ENCODE measurements around the gene ALDH18A1.
"Not testable (repeated sequence)": the region's sequence is repeated elsewhere in the genome, so short reads cannot be mapped to it uniquely, and the experiment has no call there.

Gene ALDH18A1

DNA sequence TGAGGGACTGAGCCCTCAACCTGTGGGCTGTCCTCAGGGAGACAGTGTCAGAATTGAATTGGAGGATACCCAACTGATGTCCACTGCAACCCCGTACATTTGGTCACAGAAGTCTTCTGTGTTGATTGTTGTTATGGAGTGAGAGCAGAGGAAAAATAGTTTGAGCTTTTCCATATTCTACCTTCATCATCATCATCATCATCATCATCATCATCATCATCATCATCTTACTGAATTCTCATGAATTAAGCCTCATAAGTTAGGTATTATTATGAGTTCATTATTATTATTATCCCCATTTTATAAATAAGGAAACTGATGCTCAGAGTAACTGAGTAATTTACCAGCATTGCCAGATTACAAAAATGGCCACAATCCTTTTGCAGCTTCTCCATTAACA is 8.4 kb downstream of the ALDH18A1 start:
- DNase-seq = no peak

DNA sequence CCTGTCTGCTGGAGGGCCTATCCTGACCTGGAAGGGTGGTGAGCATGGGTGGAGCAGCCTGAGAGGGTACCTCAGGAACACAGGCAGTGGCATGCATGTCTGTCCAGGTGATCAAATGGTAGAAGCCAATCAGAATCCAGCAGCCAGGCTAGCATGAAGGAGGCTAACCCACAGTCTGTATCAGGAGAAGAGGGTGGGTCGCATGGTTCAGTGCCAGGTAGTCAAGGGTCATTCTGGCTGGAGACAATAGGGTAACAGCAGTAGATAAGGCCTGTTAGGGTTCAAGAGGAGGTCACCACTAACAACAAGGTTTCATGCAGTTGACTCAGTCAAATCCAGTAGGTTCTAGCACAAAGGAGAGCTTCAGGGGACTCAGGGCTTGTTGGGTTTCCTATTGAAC is 10.4 kb downstream of the ALDH18A1 start:
- DNase-seq = no peak

DNA sequence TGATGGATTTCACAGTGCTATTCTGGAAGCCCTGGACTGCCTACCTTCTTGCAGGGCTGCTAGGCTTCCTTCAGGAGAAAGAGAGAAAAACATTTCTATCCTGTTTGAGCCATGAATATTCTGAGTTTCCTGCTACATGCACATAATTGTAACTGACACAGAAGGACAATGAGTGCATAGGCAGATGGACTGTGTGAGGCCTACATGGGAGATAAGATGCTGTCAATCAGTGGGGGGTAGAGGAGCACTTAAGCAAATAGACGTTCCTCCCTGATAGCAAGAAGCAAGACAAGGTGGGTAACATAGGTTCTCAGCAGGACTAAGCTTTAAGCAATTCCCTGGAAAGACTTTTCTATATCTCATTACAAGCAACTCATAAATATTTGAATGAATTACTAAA is 11.6 kb downstream of the ALDH18A1 start:
- DNase-seq = no peak

DNA sequence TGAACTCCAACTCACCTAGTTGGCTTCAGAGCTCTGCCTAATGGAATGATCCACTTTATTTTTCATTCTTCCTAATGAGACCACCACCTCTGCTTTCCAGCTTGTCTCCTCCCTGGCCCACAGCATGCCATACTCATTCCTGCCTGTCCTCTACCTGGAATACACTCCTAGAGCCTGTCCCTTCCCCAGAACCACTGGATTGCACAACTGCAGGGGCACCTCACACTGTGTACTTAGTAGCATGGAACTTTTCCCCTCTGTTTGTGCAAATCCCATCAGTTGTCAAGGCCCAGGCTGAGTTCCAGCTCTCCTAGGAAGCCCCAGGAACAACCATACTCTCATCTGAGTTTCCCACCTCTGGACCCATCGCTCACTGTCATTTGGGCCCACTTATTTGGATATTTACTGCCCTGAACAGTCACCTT is 15.6 kb downstream of the ALDH18A1 start:
- DNase-seq = no peak

DNA sequence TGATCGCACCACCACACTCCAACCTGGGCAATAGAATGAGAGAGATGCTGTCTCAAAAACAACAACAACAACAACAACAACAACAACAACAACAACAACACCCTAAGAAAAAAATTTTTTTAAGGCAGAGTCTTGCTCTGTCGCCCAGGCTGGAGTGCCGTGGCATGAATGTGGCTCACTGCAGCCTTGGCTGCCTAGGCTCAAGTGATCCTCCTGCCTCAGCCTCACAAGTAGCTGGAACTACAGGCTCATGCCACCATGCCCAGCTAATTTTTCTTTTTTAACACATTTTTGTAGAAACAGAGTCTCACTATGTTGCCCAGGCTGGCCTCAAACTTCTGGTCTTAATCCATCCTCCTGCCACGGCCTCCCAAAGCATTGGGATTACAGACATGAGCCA is 18.6 kb downstream of the ALDH18A1 start:
- DNase-seq = no peak

DNA sequence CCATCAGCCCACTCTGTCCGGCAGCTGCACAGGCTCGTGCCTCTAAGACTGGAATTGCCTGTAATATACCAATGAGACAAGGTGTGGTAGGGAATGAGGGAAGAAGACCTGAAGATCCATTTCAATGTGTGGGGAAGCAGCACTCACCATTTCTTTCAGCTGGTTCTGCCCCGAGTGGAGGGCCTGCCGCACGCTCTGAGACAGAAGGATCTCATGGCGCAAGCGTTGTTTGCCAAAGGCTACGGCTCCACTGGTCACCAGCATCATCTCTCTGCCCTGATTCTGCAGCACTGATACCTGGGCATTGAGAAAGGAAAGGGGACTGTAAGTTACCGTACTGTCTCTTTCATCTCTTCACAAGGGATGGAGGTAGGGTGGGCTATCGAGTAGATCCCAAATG is 19.4 kb downstream of the ALDH18A1 start:
- no peak for DNase-seq

DNA sequence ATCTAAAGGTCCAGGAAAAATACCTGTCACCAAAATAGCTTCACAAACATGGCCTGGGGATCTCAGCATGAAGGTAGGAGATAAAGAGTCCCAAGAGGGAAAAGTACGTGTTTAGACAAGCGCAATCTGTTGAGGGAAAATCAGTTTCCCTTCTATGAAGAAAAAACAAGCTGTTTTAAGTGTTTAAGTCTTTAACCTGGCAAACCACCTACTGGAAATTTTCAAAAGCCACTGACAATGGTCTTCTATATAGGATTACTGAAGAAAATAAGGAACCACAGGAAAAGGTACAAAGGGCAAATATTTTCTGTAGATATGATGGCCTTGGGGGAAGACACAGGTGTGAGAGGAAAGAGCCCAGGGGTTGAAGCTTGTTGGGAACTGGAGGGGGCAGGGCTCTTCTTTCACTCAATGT is 21.2 kb downstream of the ALDH18A1 start:
- DNase-seq = no peak

DNA sequence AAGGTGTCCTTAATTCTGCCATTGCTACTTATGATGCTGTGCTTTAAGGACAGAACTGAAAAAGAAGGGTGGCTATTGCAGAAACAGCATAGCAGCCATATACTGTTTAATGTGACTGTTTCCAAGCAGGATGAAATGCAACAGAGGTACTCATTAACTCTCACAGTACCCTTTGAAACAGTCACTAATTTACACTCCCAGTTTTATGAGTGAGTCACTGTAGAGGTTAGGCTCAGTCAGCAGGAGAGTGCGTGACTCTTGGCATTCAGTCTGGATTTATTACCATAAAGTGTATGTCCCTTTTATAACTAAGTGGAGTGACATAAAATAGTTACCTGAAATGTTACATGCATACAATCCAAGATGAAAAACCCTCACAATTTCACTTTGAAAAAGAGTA is 27.7 kb downstream of the ALDH18A1 start:
- DNase-seq = no peak

DNA sequence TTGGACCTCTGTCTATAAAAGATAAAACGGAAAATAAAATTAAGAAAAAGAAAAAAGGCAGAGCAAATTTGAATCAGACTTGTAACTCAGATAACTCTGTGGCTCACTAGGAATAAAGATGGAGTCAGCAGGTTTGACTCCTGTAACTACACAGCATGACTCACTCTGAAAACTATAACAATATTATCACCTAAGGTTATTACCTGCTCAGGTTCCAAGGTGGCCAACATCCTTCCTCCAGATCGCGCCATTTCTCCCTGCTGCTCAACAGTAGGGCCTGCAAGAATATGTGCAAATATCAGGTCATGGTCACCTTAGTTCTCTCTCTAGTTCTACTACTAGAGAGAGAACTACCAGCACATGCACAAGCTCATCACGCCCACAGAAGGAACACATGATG is 30.0 kb downstream of the ALDH18A1 start:
- DNase-seq = no peak

DNA sequence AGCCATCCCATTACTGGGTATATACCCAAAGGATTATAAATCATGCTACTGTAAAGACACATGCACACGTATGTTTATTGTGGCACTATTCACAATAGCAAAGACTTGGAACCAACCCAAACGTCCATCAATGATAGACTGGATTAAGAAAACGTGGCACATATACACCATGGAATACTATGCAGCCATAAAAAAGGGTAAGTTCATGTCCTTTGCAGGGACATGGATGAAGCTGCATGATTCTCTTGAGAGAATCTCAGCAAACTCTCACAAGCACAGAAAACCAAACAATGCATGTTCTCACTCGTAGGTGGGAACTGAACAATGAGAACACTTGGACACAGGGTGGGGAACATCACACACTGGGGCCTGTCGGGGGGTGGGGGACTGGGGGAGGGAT is 36.1 kb downstream of the ALDH18A1 start:
- DNase-seq = not testable (repeated sequence)

DNA sequence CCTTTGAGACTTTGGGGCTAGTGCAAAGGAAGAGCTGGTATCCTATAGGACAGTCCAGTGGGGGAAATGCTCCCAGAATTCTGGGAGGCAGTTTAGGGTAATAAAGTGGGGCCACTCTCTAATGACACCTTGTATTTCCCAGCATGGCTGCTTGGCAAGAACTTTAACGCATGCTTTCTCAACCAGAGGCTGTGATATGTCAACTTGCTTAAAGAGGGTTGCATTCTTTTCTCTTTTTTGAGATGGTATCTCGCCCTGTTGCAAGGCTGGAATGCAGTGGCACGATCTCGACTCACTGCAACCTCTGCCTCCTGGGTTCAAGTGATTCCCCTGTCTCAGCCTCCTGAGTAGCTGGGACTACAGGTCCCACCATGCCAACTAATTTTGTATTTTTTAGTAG is 38.4 kb downstream of the ALDH18A1 start:
- no peak for DNase-seq

DNA sequence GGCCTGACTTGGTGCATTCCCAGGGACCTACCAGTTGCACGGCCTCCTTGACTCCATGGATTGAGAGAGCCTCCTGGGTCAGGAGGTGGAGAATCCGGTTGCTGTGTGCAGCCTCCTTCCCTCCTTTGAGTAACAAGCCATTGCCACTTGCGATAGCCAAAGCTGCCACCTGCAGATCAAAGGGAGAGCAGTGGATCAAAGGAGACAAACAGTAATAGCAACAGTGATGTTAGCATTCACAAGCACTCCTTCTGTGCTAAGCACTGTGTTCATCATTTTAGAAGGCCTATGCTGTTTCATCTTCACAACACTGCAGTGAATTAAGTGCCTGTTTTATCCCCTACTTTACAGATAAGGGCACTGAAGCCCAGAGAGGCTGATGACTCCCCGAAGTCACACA is 40.1 kb downstream of the ALDH18A1 start:
- no peak for DNase-seq

DNA sequence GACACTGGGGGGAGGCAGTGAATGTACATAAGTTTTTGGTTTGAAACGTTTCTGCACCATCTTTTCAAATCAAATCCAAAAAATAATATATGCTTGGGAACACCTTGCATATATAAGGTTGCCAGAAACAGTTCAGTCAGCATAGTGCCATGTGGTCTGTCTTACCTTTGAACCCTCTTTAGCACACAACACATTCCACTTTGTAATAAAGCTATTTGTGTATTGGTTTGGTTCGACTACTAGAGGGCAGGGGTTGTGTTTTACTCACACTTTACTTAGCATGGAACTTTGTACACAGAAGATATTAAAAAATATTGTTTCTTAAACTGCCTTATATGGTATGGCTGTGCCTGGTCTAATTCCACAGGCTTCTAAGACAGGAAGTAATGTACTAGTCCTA is 43.2 kb downstream of the ALDH18A1 start:
- DNase-seq = no peak

DNA sequence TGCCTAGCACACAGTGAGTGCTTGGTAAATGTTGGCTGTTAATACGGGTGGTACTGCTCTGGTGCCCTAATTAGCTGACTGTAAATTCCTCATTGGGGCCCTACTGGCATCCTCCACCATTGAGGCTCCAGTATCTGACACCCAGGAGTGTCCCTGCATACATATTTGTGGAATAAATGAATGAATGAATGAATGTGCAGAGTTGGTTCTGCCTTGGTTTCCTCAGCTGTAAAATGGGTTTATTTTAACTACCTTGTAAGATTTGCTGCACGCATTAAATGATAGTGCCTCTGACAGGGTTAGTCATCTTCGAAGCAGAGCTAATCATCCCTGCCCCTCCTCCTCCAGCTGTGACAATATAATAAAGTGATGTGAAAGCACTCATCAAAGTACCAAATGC is 45.8 kb downstream of the ALDH18A1 start:
- no peak for DNase-seq

DNA sequence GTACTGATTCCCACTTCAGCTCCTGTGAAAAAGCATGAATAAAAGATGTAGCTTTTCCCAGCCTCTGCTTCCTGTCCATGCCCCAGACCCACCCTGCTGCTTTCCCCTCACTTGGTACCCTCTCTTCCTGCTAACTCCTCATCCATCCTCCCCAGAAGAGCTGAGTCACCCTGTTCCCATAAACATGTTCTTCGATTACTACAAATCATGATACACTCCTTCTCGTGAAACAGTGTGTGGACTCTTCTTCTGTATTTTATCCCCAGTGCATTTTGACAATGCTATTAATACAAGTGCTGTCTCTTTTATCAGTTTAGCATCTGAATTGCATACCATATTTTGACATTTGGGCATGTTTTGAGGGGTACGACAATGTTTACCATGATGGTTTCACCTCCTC is 49.6 kb downstream of the ALDH18A1 start:
- DNase-seq = no peak

DNA sequence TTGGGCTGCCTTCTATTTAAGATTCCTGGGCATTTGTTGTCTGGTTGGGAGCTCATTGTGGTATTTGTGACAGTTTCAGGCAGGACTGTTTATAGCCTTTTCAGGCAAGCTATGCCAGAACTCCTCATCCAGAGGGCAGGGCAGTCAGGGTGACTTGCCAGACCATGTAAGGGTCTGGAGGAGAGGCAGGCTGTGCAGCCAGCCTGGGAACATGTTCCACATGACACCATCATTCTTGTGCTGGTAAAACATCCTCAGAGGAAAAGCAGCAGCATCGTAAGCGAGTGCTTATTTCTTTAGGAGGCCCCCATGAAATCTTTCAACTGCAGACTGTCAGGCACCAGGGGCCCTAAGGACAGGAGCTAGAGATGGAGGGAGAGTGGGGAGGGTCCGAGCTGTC is 51.3 kb downstream of the ALDH18A1 start:
- no peak for DNase-seq

DNA sequence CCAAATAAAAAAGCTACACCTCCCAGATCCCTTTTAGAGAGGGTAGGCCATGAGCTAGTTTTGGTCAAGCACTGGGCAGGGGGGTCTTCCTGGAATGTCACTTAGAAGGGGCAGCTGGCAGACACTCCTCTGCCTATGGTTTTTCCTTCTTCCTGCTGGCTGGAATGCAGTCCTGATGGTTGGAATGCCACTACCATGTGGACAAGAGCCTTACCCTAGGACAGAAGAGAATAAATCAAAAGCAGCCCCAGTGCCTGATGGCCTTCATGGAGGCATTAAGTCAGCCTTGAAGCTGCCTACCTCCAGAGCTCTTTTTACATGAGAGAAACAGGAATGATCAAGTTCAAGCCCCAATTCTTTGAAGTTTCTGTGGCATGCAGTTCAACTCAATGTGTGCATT is 51.9 kb downstream of the ALDH18A1 start:
- DNase-seq = no peak

DNA sequence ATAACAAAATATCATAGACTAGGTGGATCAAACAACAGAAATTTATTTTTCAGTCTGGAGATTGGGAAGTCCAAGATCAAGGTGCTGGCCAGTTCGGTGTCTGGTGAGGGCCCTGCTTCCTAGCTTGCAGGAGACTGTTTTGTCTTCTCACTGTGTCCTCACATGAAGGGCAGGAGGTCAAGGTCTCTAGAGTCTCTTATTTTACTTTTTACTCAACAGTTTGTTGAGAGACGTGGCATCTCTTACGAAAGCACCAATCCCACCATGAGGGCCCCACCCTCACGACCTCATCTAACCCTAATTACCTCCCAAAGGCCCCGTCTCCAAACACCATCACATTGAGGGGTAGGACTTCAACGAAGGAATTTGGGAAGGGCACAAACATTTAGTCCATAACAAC is 54.1 kb downstream of the ALDH18A1 start:
- no peak for DNase-seq

DNA sequence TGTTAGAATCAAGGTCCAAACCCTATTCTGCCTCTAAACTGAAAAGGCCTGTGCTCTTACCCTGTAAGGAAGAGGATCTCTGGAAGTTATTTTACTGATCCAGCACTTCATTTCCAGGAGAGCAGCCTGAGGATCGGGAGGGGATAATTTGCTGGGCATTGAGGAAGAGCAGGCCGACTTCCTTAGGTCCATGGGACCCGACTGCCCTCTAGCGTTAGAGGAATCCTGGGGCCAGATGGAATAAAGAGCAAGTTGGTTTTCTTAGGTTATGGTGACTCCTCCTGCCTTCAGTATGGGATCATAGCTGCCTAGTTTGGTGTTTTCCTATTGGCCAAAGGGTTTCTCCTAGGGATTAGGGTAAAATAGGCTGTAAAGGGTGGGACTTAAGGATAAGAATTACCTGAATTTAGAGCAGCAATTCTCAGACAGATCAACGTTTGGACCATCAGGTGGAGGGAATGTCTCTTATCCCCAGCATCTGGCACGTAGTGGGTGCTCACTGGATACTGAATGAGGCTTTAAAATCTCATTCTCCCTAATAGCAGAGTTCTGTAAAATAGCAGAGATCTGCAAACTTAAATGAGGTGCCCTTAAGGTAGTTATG is 55.3 kb downstream of the ALDH18A1 start:
- peak; percentile 66 for DNase-seq

DNA sequence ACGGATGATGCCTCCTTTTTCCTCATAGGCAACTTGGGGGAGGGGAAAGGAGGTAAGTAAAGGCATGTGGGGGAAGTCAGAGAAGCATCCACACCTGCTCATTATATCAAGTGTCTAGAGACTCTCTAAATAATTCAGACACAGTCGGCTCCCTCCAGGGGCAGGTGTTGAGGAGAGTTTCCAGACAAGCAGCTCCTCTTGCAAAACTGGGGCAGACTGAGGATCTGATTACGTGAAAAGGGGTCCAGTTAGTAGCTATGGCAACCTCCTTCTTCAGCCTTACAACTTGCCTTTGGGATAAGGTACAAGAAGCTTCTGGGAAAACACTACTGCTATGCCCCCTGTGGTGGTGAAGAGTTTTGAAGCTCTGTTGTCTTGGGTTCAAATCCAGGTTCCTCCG is 56.4 kb downstream of the ALDH18A1 start:
- no peak for DNase-seq

DNA sequence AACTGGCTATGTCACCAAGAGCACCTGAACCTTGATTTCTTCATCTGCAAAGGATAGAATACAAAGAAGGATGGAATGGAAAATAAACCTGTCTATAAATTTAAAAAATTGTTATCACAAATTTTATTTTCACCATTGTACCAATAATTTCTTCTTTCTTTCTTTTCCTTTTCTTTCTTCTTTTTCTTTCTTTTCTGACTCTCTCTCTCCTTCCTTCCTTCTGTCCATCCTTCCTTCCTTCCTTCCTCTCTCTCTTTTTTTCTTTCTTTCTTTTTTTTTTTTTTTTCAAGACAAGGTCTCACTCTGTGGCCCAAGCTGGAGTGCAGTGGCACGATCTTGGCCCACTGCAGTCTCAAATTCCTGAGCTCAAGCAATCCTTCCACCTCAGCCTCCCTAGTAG is 58.7 kb downstream of the ALDH18A1 start:
- no peak for DNase-seq

DNA sequence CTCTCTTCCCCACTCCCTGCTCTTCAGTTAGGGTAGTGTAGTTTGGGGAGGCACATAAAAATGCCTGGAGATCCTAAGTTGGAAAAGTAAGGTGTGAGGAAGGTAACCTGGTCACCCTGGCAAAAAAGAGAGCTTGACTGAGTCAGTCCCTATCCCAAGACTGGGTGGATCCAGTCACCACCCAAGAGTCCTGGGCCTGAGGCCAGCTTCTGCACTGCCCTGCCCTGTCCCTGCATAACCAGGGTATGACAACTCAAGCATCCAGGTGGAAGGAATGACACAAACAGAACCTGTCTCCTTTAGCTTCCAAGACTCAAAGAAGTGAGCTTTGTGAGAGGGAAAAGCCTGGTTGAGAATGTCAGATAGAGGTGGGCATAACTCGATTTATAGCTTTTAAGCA is 68.5 kb downstream of the ALDH18A1 start:
- DNase-seq = no peak

DNA sequence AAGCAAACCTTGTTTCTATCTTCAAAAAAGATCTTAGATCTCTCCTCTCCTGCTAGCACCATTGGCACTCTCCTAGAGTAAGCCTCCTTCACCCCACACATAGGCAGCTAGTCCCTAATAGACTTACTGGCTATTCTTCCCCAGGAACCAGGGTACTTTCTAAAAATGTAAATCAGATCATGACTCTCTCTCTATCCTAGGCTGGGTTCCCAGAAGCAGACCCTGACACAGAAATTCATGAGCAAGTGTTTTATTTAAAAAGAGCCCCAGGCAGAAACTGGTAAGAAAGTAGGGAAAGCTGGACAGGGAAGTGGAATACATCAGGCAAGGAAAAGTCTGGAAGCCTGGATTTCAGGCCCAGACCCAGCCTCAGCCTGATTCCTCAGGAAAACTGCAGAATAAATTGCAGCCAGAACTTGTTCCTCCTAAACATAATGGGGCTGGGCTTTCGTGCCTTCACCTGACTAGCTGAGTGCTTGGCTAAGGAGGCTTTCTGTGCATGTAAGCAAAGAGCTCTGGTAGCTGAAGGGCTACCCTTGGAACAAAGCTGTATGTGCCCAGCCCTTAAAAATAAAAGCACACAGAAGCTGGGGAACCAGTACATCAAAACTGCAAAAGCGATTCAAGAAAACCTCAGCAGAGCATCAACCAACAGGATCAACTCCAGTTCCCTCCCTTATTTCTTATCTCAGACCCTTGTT is 76.5 kb downstream of the ALDH18A1 start:
- no peak for DNase-seq

DNA sequence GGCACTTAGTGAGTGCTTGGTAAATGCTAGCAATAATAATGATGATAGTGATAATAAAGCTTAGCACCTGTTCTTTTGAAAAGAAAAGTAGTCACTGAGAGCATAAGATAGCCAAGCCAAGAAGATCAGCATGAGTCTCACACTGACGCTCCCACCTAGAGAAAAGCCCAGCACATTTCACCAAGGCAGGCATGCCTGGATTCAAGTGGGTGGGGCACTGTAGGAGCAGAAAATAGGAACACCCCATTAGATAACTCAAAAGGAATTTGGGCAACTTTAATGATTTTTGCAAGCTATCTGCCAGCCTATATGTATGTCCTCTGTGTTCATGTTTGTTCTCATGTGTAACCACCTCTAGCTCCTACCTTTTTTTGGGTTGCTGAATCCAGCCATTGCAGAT is 77.2 kb downstream of the ALDH18A1 start:
- no peak for DNase-seq

DNA sequence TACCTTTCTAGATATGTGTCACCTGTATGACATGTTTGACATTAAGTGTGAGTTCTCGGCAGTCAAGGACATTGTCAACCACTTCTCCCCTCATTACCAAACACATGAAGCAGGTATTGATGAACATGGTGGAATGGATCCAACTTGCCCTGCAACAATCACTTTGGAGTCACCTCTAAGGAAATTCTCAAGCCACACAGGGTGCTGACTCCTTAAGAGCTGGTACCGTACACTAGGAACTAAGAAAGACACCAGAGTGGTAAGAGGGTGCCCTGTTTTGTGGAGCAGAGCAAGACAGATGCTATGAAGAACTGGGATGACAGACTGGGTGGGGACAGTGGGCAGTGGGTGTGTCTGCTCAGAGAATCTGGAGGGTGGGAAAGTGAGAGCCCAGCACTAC is 77.9 kb downstream of the ALDH18A1 start:
- no peak for DNase-seq
